HG02610 (cell line): Measurements from ENCODE around the gene HERC2.

ENCODE experiments used
- ATAC-seq: cut with Tn5 transposase; IDR thresholded peaks from one replicate; pipeline ENCODE4 v1.9.1; 2021; ENCODE audit warnings: mild to moderate bottlenecking, moderate library complexity; ENCODE audit not compliant: unreplicated experiment

The HERC2 gene

GRCh38 chr15:28114721-28115622 is 207.0 kb downstream of the HERC2 start:
- ATAC-seq: no peak

- no peak for ATAC-seq
Observed at GRCh38 chr15:28114114-28114455, 207.9 kb downstream of the HERC2 start.

- no peak for ATAC-seq
Observed at GRCh38 chr15:28113394-28114113, 208.4 kb downstream of the HERC2 start.

- ATAC-seq: no peak
Observed at GRCh38 chr15:28112962-28113361, 209.0 kb downstream of the HERC2 start.

GRCh38 chr15:28112101-28112760 is 209.7 kb downstream of the HERC2 start:
- no peak for ATAC-seq

- ATAC-seq: no peak
Observed at GRCh38 chr15:28111543-28111942, 210.4 kb downstream of the HERC2 start.

- ATAC-seq: no peak
Observed at GRCh38 chr15:28110481-28110881, 211.5 kb downstream of the HERC2 start.

GRCh38 chr15:28109626-28110455 is 212.1 kb downstream of the HERC2 start:
- no peak for ATAC-seq

GRCh38 chr15:28107904-28108275 is 214.1 kb downstream of the HERC2 start:
- no peak for ATAC-seq

GRCh38 chr15:28107111-28107903 is 214.7 kb downstream of the HERC2 start:
- no peak for ATAC-seq

GRCh38 chr15:28106294-28107110 is 215.5 kb downstream of the HERC2 start:
- no peak for ATAC-seq

GRCh38 chr15:28105793-28106192 is 216.2 kb downstream of the HERC2 start:
- no peak for ATAC-seq

GRCh38 chr15:28105224-28105791 is 216.7 kb downstream of the HERC2 start:
- ATAC-seq: no peak

GRCh38 chr15:28104326-28104725 is 217.7 kb downstream of the HERC2 start:
- no peak for ATAC-seq

GRCh38 chr15:28103831-28104230 is 218.1 kb downstream of the HERC2 start:
- no peak for ATAC-seq

- no peak for ATAC-seq
Observed at GRCh38 chr15:28101983-28102441, 220.0 kb downstream of the HERC2 start.

- no peak for ATAC-seq
Observed at GRCh38 chr15:28101201-28101600, 220.8 kb downstream of the HERC2 start.

- ATAC-seq: no peak
Observed at GRCh38 chr15:28100516-28101195, 221.3 kb downstream of the HERC2 start.
